Panc1 (cell line): ENCODE measurements around the gene ERMAP. TPM values are rescaled to one million over a fixed set of nuclear protein-coding genes. Genes with fewer than 3 reads are reported as not detected.

Experiments
- ATAC-seq: fragments of 200-7000 bp; cut with Tn5 transposase; 2 replicates; pipeline ENCODE4 v1.9.1; 2020; ENCODE audit warnings: mild to moderate bottlenecking, moderate library complexity
- BruUV-seq: library from RNA; stranded (reverse); fragments of 400-500 nt; replicated peaks from 2 replicates; lab custom pipeline; 2021; lab: Mats Ljungman, UMichigan
- CTCF ChIA-PET: fragments of 300-600 bp; sonication (Branson Sonifier 250); formaldehyde crosslinking; loops from one replicate; lab custom pipeline; 2022; ENCODE audit warnings: antibody characterized with exemption; lab: Charles Lee
- POLR2A ChIA-PET: fragments of 300-600 bp; sonication (Branson Sonifier 250); formaldehyde crosslinking; loops from one replicate; lab custom pipeline; 2022; ENCODE audit warnings: antibody characterized with exemption; lab: Charles Lee
- DNase-seq: peaks from one replicate; pipeline ENCODE4 v3.0.0-alpha.2; 2010; ENCODE audit warnings: low read depth, low spot score
- H3K27ac ChIP-seq: 2 replicates; pipeline ENCODE4 v1.5.1; 2011; ENCODE audit warnings: mild to moderate bottlenecking, low read length, inconsistent platforms
- H3K27me3 ChIP-seq: fragments of 200-500 bp; sonication (Bioruptor generic); 2 replicates; pipeline ENCODE4 v1.6.0; 2014; ENCODE audit warnings: low read length, inconsistent platforms; ENCODE audit not compliant: control insufficient read depth, insufficient read depth
- H3K36me3 ChIP-seq: fragments of 200-500 bp; sonication (Bioruptor generic); 2 replicates; pipeline ENCODE4 v1.5.1; 2014; ENCODE audit warnings: inconsistent platforms, mild to moderate bottlenecking, low read length, moderate library complexity; ENCODE audit not compliant: control insufficient read depth, insufficient read depth
- H3K4me1 ChIP-seq: 2 replicates; pipeline ENCODE4 v1.5.1; 2011; ENCODE audit warnings: inconsistent platforms, mild to moderate bottlenecking, low read length, moderate library complexity; ENCODE audit not compliant: control insufficient read depth, insufficient read depth
- H3K4me3 ChIP-seq, 2 experiments: 2 replicates each; pipeline ENCODE4 v1.5.1; 2011 to 2012; ENCODE audit warnings: low read depth in 2 of 2, low read length in 2 of 2, mild to moderate bottlenecking in 2 of 2, inconsistent platforms in 1 of 2, moderate library complexity in 1 of 2
- H3K9me3 ChIP-seq: fragments of 200-500 bp; sonication (Bioruptor generic); 2 replicates; pipeline ENCODE4 v1.5.1; 2014; ENCODE audit warnings: low read depth, mild to moderate bottlenecking, inconsistent platforms, low read length, moderate library complexity; ENCODE audit not compliant: control insufficient read depth, insufficient read depth
- CTCF ChIP-seq: fragments of 450-650 bp; IDR thresholded peaks from 2 replicates; pipeline ENCODE4 v1.5.1; 2017; ENCODE audit warnings: mild to moderate bottlenecking
- POLR2AphosphoS5 ChIP-seq: IDR thresholded peaks from 2 replicates; pipeline ENCODE4 v1.6.1; 2012; ENCODE audit warnings: mild to moderate bottlenecking, low read depth, low read length, moderate library complexity
- REST ChIP-seq, 2 experiments: IDR thresholded peaks; 2 replicates each; pipeline ENCODE4 v1.6.1; 2011 to 2012; ENCODE audit warnings: low read depth in 2 of 2, control low read depth in 1 of 2, low read length in 1 of 2, mild to moderate bottlenecking in 1 of 2, moderate library complexity in 1 of 2; ENCODE audit not compliant: insufficient read depth in 1 of 2
- SIN3A ChIP-seq: IDR thresholded peaks from 2 replicates; pipeline ENCODE4 v1.6.1; 2012; ENCODE audit warnings: low read depth, mild to moderate bottlenecking, low read length, moderate library complexity, borderline replicate concordance; ENCODE audit not compliant: insufficient read depth
- TCF7L2 ChIP-seq: IDR thresholded peaks from 2 replicates; pipeline ENCODE4 v1.6.1; 2011; ENCODE audit warnings: mild to moderate bottlenecking, low read depth, low read length, inconsistent platforms
- in situ Hi-C: cut with HindIII; loops from 2 replicates; pipeline ENCODE4 v1.10.0; 2016; ENCODE audit warnings: low sequenced_read_pairs, low pct_unique_long_range_greater_than_20kb
- intact Hi-C: fragments of 100-400 bp; cut with micrococcal nuclease; formaldehyde crosslinking; loops from one replicate; pipeline ENCODE4 v1.10.0; 2022; ENCODE audit not compliant: unreplicated experiment
- total RNA-seq: library from RNA; stranded (reverse); gene quantifications from one replicate; pipeline ENCODE4 v1.2.1, GENCODE V29; 2021; ENCODE audit not compliant: unreplicated experiment

ERMAP gene
- total RNA-seq, 1 experiment from 2014 or later: 15.3 TPM

GRCh38 chr1:42824481-42825035 lies 7.6 kb downstream of the ERMAP start:
- Histone ChIP-seq H3K4me1 (no peaks in the 10 kb centered on the region), H3K27ac (no peak overlapping the region), H3K27me3 (no peaks in the 10 kb centered on the region), H3K36me3 (no peaks in the 10 kb centered on the region), H3K4me3 (no peak overlapping the region), H3K9me3 (no peaks in the 10 kb centered on the region)
- intact Hi-C loops: no loop called here
- in situ Hi-C loops: no loop called here
- ChIA-PET POLR2A (no interaction called here), CTCF (no interaction called here)
- TF ChIP-seq REST (IDR thresholded peaks at IDR 0.05; ENCODE audit: insufficient read depth in 1 of 2, low read depth in 2 of 2, low read length in 1 of 2): no peak
- TF ChIP-seq SIN3A: no peak
- TF ChIP-seq TCF7L2: no peak
- TF ChIP-seq CTCF: no peak
- TF ChIP-seq POLR2AphosphoS5: no peak
- no peak for ATAC-seq
- BruUV-seq: no TSS peak
- no peak for DNase-seq

- Histone ChIP-seq H3K4me3 (no peak overlapping the region), H3K4me1 (no peaks in the 10 kb centered on the region), H3K36me3 (no peaks in the 10 kb centered on the region), H3K27ac (no peak overlapping the region), H3K9me3 (no peaks in the 10 kb centered on the region), H3K27me3 (no peaks in the 10 kb centered on the region)
- in situ Hi-C loops (no loop called here), intact Hi-C loops (no loop called here)
- TF ChIP-seq SIN3A (no peak), POLR2AphosphoS5 (no peak; the same call in 1 of the 2 replicates), REST (IDR thresholded peaks at IDR 0.05; ENCODE audit: insufficient read depth in 1 of 2, low read depth in 2 of 2, low read length in 1 of 2) (no peak), TCF7L2 (no peak), CTCF (no peak)
- ATAC-seq: no peak
- CTCF ChIA-PET: no interaction called here
- no TSS peak for BruUV-seq
- no peak for DNase-seq
- POLR2A ChIA-PET: no interaction called here
Measured at GRCh38 chr1:42825036-42825851, 8.3 kb downstream of the ERMAP start.
